ENCODE results near the gene SPINT4.
"Not testable (repeated sequence)": the region's sequence is repeated elsewhere in the genome, so short reads cannot be mapped to it uniquely, and the experiment has no call there.

DNA sequence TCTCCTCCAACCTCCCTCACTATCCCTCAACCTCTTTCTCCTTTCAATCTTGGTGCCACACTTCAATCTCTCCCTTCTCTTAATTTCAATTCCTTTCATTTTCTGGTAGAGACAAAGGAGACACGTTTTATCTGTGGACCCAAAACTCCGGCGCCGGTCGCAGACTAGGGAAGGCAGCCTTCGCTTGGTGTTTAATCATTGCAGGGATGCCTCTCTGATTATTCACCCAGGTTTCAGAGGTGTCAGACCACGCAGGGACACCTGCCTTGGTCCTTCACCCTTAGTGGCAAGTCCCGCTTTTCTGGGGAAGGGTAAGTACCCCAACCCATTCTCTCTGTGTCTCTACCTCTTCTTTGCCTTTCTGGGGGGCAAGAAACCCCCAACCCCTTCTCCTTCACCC is 37.8 kb downstream of the SPINT4 start:
- TF ChIP-seq, protein P1, sequence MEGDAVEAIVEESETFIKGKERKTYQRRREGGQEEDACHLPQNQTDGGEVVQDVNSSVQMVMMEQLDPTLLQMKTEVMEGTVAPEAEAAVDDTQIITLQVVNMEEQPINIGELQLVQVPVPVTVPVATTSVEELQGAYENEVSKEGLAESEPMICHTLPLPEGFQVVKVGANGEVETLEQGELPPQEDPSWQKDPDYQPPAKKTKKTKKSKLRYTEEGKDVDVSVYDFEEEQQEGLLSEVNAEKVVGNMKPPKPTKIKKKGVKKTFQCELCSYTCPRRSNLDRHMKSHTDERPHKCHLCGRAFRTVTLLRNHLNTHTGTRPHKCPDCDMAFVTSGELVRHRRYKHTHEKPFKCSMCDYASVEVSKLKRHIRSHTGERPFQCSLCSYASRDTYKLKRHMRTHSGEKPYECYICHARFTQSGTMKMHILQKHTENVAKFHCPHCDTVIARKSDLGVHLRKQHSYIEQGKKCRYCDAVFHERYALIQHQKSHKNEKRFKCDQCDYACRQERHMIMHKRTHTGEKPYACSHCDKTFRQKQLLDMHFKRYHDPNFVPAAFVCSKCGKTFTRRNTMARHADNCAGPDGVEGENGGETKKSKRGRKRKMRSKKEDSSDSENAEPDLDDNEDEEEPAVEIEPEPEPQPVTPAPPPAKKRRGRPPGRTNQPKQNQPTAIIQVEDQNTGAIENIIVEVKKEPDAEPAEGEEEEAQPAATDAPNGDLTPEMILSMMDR (IDR thresholded peaks at IDR 0.05; ENCODE audit: low read depth, low read length): not testable (repeated sequence)
- TF ChIP-seq POLR2A (IDR thresholded peaks at IDR 0.05; ENCODE audit: extremely low read depth, insufficient read length): not testable (repeated sequence)
